ENCODE measurements around the gene GP9.
A peak's percentile ranks its signal among the peaks of the same experiment; 100 is the strongest.

Gene GP9

DNA sequence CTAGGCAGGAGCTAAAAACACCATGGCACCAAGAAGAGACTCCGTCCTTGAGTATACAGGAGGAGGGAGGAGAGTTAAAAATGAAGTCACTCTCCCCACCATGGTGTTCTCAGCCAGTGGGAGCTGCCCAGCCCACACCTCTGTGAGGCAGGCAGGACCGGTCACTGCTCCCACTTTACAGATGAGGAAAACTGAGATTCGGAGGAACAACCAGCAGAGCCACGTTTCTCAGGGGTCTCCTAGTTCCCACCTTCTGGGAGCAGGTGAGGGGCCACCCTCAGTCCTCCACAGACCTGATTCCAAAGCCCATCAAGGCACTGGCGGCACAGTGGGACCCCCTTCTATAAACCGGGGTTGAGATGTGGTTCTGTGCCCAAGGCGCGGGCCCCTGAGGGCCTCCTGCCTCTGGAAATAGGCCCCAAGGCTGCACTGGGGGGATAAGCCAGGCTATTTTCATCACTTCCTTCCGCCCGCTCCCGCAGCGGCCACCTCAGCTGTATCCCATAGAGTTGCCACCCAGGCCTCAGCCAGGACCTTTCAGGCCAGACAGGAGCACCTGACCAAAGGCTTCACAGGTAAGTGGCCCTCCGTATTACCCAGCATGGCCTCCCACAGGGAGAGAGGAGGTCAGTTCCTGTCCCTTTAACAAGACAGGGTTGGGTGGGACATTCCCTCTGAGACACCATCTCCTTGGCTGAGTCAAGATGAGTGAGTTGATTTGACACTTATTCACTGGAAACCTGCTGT, at the start of gene GP9:
GP9 (plus strand) TSS at position 504 of the 747 bp plus-strand sequence. CDS start 961 bp downstream, outside the sequence.
- no peak for DNase-seq (ENCODE audit: low read depth in 2 of 2, low spot score in 1 of 2)

DNA sequence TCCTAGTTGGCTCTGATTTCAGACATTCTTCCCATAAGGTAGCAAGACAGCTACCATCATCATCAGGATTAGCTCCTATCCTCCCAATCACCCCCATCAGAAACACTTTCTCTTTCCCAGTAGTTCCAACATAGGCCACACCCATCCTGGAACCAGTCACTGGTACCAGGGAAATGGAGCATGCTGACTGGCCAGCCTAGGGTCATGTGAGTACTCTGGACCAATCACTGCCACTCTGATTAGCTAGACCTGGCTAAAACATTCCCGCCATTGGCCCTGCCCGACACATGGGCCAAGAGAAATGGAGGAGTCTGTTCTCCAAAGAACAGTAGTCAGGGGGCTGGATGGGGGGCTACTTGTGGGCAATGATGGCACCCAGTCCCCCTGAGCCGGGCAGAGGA, 47.1 kb upstream of the GP9 start:
- no peak for DNase-seq (ENCODE audit: low read depth in 2 of 2, low spot score in 1 of 2)

DNA sequence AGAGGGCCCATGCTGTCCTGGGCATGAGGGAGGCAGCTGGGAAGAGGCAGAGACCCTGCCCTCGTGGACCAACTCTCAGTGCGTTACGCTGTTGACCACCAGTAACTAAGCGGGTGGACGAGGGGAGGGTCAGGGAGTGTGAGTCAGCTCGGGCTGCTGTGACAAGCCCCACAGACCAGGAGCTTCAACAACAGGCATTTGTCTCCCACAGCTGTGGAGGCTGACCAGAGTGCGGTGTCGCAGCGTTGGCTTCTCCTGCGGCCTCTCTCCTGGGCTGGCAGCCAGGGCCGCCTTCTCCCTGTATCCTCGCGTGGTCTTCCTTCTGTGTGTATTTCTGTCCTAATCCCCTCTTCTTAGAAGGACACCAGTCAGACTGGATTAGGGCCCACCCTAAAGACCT, 46.4 kb upstream of the GP9 start:
- DNase-seq (ENCODE audit: low read depth in 2 of 2, low spot score in 1 of 2): no peak

DNA sequence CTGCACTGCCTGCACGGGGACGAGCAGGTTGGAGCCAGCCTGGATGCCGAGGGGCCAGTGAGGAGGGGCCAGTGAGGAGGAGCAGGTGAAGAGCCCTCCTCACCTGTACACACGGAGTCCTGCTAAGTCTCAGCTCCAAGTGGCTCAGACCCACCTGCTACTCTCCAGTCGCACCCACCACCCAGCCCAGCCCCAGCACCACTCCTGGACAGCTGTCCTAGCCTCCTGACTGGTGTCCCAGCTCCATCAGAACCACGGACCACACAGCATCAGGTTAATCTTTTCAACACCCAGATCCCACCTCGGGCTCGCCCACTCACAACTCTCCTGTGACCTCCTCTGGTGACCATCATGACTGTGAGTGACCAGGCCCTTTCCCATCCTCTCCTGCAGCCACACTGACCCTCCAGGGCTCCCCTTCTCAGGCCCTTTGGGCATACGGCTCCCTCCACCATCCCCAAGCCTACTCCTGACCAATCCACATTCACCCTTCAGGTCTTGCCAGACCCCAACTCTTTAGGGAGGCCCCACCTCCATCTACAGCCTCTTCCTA, 45.7 kb upstream of the GP9 start:
- DNase-seq (ENCODE audit: low read depth in 2 of 2, low spot score in 1 of 2): no peak

DNA sequence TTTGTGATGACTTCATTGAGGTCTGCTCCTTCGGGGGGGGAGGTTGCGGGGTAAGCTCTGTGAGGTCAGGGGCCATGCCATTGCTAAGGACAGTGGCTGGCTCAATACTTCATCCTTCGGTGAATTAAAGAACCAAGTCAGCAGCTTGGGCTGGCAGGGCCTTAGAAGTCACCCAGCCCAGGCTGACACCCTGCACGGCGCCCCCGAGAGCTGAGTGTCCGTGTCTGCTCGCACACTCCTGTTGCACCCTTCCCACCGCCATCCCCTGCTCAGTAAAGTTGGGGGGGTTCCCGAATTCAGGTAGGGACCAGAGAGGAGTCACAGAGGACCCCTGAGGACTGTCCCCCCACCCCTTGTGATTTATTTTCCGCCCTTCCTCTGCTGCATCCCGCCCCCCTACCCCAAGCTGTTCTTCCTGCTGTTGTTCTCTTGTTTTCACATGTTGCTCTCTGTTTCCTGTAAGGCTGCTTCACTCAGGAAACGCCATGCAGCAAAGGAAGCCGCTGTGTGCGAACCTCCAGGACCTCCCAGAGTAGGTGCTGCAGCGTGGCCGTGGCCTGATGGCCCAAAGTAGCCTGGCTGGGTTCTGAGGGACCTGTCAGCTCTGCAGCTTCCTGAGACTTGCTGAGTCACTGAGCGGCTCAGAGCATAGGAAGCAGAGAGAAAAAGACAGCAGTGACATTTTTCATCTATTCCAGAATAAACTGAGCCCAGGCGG, 45.0 kb upstream of the GP9 start:
- no peak for DNase-seq (ENCODE audit: low read depth in 2 of 2, low spot score in 1 of 2)

DNA sequence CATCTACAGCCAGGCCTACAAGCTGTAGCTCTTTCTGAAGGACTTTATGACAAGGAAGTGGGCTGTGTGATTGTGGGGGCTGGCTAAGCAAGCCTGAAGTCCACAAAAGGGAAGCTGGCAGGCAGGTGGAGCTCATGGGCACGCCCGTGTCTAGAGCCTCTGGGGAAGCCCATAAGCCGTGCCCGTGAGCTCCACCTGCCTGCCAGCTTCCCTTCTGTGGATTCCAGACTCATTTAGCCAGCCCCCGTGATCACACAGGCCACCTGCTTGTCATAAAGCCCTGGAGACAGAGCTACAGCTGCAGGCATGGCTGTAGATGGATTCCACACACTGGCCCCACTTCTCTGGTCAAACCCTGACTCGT, 44.2 kb upstream of the GP9 start:
- no peak for DNase-seq (ENCODE audit: low read depth in 2 of 2, low spot score in 1 of 2)

DNA sequence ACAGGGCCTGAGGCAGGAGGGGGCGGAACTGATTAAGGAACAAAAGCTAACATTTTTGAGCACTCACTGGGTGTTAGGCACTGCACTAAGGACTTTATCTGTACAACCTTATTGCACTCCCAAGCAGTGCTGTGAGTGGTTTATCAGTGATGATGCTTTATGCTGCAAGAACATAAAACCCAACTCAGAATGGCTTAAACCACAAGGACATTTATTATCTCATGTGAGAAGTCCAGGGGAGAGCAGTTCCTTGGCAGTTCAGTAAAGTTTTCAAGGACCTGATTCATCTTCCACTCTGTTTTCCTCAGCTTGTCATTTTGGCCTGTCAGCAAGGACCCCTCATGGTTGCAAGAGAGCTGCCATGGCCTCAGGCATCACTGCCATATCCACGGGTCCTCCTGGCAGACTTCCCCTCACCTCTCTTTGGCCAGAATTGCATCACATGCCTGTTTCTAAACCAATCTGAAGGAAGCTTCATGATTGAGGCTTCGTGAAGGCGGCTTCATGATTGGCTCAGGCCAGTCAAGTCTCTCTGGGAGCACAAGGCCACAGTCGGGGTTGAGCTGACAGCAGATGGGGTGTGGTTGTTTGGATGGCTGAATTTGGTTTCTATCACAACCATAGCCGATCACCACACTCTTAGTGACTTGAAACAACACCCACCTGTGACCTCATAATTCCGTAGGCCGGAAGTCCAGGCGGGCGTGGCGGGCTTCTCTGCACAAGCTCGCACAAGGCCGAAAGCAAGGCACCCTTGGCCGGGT, 43.7 kb upstream of the GP9 start:
- DNase-seq (ENCODE audit: low read depth in 2 of 2, low spot score in 1 of 2): no peak

DNA sequence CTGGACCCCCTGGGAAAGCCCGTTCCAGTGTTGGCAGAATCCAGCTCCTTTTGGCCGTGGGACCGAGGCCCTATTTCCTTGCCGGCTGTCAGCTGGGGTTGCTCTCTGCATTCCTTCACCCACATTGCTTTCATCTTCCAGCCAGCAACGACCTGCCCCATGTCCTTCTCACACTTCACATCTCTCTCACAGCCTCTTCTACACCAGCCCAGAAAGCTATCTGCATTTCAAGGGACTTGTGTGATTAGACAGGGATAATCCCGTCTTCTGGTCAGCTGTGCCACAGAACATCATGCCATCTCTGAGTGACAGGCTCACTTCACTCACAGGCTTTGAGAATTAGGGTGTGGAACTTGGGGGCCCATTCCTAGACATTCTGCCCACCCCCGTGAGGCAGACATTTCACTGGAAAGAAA, 43.1 kb upstream of the GP9 start:
- no peak for DNase-seq (ENCODE audit: low read depth in 2 of 2, low spot score in 1 of 2)

DNA sequence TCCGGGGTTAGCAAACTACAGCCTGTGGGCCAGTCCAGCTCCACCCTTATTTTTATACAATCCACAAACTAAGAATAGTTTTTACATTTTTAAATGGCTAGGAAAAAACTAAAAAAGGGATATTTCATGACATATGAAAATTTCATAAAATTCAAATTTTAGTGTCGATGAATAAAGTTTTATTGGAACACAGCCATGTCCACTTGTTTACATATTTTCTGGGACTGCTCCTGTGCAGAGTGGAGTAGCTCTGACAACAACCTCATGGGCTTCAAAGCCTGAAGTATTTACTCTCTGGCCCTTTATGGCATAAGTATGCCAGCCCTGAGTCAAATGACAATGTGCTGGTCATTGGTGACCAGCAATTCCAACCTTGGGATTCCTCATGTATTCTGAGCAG, 42.3 kb upstream of the GP9 start:
- DNase-seq (ENCODE audit: low read depth in 2 of 2, low spot score in 1 of 2): no peak

DNA sequence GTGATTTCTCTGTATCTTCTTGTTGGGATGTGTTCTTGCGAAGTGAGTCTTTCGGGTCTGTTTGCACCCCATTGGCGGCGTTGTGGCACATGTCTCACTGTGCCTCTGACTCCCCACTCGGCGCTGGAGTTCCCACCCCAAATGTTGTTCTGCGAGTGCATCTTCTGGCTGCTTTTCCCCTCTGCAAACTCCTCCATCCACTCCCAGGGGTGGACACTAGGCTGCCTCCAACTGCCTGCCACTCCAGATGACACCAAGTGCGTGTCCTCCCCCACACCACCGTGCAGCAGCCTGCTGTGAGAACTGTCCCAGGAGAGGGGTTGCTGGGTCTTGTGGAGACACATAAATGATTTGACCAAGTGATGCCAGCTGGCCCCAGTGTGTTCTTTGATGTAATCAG, 41.8 kb upstream of the GP9 start:
- no peak for DNase-seq (ENCODE audit: low read depth in 2 of 2, low spot score in 1 of 2)

DNA sequence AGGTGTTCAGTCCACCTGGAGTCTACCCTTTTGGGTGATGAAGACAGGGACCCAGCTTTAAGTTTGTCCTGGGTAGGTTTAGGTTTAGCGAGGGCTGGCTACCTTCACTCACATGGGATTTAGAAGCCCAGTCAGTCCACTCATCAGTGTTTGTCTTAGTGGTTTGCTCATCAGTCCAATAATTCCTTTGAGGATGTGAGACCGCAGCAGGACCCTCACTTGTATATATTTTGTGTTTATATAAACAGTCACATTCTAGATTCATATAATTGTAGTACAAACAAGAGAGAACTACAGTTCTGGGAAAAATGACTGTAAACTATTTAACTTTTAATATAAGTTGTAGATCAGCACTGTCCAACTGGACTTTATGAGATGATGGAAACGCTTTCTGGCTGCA, 41.3 kb upstream of the GP9 start:
- no peak for DNase-seq (ENCODE audit: low read depth in 2 of 2, low spot score in 1 of 2)

DNA sequence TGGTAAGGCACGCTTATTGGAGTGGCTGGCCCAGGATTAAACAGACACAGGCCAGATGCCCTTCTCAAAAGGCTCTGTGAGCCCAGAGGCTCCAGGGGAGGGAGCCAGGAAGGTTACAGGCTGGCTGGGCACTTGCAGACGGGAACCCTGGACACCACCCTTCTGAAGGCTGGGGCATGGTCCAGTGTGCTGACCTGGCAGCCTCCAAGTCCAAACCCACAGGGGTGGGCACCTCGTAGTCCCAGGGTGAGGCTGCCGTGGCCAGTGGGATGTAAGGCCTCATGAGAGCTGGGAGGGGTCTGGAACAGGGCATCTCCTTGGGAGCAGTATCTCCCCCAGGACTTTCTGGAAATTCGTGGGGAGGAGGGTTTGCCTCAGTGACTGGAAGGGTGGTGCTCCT, 39.9 kb upstream of the GP9 start:
- DNase-seq (ENCODE audit: low read depth in 2 of 2, low spot score in 1 of 2): no peak

DNA sequence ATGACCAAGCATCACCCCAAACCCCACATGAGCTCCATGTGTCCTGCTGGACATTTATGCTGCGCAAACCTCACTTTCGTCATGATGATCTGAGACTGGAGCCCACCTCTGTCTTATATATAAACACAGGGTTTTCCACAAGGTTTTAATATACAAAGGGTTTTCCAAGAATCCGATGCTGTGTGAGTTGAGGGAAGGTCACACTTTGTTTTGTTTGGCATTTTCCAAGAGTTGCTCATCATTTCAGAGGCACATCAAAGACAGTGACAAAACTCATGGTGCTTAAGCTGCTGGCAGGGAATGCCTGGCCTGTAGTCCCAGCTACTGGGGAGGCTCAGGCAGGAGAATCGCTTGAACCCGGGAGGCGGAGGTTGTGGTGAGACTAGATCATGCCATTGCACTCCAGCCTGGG, 39.4 kb upstream of the GP9 start:
- DNase-seq (ENCODE audit: low read depth in 2 of 2, low spot score in 1 of 2): no peak

DNA sequence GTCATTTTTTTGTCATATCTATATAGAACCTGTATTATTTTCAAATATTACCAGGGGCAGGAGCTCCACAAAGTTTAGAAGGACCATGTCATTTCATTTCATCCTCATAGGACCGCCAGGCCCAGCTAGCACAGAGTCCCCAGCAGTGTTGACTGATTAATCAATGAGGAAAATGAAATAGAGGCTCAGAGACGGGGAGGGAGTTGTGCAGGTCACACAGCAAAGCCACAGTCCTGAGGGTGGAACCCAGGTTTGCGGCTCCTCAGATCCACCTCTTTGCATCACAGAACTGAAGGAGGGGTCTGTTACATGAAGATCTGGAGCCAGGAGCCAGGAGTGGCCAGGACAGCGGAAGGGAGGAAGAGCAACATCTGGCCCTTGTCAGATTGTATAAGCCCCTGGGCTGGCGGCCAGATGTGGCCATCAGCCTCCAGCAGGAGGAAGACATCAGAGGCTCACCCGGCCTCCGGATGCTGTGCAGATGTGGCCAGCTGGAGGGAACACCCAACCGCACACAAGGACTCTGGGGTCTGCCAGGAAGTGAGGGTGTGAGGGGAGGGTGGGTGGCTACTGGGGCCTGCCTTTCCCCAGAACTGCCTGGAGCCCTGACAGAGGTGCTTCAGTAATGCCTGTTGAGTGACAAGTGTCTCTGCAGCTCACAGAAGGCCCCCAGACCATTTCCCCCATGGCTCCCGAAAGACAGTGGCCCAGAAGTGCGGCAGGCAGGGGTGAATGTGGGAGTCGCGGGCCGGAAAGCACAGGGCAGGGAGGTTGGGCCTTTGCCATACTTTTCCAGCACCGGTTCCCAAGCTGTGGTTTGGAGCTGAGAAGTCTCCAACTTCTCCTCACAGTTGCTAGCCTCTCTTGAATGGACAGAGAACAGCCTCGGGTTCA, 38.2 kb upstream of the GP9 start:
- no peak for DNase-seq (ENCODE audit: low read depth in 2 of 2, low spot score in 1 of 2)

DNA sequence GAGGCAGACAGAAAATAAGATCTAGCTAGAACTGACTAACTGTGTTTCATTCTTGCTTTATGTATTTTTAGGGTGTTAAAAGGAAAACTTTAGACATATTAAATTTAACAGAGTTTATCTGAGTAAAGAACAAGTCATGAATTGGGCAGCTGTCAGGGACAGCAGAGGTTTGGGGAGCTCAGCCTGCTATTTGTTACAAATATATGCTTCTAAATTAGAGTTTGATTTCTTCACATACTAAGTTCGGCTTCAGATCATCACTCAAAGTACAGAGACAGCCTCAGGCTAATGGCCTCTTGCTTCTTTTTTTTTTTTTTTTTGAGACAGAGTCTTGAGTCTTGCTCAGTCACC, 37.6 kb upstream of the GP9 start:
- DNase-seq (ENCODE audit: low read depth in 2 of 2, low spot score in 1 of 2): no peak

DNA sequence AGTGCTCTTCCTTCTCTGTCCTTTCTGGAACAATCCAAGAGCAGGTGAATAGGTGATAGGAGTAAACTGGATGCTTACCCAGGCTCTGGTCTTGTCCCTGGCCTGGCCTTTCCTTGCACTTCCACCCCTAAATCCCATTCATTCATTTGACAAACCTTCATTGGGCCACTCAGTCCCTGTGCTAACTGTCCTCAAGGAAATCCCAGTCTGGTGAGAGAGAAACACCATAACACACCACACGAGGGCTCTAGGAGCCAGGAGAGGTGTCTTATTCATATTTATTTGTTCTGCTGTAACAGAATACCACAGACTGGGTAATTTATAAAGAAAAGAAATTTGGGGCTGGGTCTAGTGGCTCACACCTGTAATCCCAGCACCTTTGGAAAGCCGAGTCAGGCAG, 36.7 kb upstream of the GP9 start:
- no peak for DNase-seq (ENCODE audit: low read depth in 2 of 2, low spot score in 1 of 2)

DNA sequence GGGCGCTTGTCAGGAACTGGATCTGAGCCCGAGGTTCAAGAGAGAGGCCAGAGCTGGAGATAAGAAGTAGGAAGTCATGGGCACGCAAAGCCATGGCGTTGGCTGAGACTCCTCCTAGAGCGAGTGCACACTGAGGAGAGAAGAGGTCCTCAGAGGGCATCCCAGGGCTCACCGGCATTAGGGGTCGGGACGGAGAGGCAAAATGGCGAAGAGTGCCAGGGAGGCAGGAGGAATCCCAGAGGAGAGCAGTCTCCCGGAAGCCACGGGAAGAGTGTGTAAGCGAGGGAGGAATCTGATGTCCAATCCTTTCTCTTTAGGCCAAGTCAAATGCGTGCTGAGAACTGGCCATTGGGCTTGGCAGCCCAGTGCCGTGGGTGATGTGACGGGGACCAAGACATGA, 35.5 kb upstream of the GP9 start:
- no peak for DNase-seq (ENCODE audit: low read depth in 2 of 2, low spot score in 1 of 2)

DNA sequence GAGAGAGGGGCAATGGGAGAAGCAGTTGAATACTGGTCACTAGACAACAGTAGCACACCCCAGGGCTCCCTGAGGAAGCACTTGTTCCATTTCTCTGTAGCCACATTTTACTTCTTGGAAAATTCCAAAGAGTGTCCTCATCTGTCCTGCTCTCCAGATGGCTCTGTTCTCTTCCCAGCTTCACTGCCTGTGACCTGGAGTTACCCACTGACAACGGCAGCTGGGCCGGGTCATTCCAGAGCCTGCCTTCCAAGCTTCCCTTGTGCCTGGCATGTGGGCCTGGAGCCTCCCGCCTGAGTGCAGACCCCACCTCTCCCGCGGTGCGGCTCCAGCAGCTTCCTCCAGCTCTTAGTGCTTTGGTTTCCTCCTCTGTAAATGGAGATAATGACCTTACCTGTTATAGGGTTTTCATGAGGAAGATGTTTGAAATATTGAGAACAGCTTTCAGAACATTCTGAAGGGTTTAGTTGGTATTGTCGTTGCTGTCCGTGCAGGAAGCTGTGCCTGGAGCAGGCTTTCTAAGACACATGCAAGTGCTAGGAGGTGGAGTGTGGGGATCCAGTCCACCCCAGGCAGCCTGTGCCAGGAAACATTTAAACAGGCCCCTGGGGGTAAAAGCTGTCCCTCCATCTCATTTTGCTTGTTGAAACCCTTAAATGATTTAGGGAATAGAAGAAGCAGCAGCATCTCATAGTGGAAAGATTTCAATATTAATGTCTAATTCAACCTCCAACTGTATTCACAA, 34.7 kb upstream of the GP9 start:
- DNase-seq (ENCODE audit: low read depth in 2 of 2, low spot score in 1 of 2): no peak

DNA sequence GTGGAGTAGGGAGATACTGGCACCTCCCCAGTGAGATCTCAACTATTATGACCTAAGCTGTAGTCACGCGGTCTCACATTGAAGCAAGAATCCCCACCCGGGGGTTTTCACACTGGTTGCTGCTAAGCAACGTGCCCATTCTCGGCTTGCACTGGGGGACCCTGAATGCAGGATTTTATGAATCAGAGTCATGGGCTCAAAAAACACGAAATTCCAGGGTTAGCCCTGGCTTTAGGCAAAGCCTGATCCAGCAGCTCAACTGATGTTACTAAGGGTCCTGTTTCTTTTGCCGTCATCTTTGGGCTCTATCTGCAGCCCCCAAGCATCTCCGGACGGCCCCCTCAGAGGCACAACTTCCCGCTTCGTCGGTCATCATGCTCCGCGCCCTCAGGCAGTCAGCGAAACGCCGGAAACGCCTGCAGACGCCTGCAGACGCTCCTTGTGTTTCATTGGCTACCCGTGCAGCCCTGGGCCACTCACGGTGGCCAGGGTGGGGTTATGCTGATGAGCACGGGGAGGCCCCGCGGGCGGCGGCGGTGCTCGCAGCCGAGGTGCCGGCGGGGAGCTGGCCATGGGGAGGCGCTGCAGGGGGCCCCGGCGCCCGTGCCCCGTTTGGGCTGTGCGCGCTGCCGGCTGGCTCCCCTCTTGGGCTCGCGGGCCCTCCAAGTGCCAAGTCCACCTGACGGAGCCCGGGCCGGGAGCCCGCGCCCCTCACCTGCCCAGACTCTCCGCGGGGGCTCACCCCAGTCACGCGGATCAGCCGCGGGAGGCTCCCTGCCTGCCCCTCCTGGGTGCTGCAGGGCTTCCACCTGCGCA, 33.6 kb upstream of the GP9 start:
- DNase-seq (ENCODE audit: low read depth in 2 of 2, low spot score in 1 of 2): peak; percentile 71 to 83

DNA sequence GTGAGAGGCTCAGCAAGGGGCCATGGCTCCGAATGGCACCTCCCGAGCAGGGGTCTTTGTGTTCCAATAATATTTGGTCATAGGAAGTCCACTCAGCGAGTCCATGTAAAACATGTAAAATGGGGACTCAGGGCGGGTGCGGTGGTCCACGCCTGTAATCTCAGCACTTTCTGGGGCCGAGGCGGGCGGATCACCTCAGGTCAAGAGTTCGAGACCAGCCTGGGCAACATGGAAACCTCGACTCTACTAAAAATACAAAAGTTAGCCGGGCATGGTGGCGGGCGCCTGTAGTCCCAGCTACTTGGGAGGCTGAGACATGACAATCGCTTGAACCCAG, 33.1 kb upstream of the GP9 start:
- no peak for DNase-seq (ENCODE audit: low read depth in 2 of 2, low spot score in 1 of 2)

All from stimulated activated CD8-positive, alpha-beta memory T cell treated with anti-CD3 and anti-CD28 coated beads, Interleukin-4, amount 100 ng/mL, for 4 hours (primary cell).